Measurements from ENCODE around the gene MAP3K7. TPM values are rescaled to one million over a fixed set of nuclear protein-coding genes. Genes with fewer than 3 reads are reported as not detected.

Gene MAP3K7
- total RNA-seq, 3 donors from 2014 or later, result 16.1 to 21.0 (median 20.8) TPM

- DNase-seq (no peak), ATAC-seq (no peak)
- Histone ChIP-seq H3K36me3 (ENCODE audit: low read depth) (no peaks in the 10 kb centered on the region), H3K4me1 (ENCODE audit: low read depth) (no peaks in the 10 kb centered on the region), H3K9me3 (no peaks in the 10 kb centered on the region), H3K4me3 (no peak overlapping the region)
- intact Hi-C loops (cut with DNase I, micrococcal nuclease), result no loop called here
- TF ChIP-seq, protein P1, sequence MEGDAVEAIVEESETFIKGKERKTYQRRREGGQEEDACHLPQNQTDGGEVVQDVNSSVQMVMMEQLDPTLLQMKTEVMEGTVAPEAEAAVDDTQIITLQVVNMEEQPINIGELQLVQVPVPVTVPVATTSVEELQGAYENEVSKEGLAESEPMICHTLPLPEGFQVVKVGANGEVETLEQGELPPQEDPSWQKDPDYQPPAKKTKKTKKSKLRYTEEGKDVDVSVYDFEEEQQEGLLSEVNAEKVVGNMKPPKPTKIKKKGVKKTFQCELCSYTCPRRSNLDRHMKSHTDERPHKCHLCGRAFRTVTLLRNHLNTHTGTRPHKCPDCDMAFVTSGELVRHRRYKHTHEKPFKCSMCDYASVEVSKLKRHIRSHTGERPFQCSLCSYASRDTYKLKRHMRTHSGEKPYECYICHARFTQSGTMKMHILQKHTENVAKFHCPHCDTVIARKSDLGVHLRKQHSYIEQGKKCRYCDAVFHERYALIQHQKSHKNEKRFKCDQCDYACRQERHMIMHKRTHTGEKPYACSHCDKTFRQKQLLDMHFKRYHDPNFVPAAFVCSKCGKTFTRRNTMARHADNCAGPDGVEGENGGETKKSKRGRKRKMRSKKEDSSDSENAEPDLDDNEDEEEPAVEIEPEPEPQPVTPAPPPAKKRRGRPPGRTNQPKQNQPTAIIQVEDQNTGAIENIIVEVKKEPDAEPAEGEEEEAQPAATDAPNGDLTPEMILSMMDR (IDR thresholded peaks at IDR 0.05), result no peak
Measured at GRCh38 chr6:90465686-90466085, 121.2 kb downstream of the MAP3K7 start.

DNA sequence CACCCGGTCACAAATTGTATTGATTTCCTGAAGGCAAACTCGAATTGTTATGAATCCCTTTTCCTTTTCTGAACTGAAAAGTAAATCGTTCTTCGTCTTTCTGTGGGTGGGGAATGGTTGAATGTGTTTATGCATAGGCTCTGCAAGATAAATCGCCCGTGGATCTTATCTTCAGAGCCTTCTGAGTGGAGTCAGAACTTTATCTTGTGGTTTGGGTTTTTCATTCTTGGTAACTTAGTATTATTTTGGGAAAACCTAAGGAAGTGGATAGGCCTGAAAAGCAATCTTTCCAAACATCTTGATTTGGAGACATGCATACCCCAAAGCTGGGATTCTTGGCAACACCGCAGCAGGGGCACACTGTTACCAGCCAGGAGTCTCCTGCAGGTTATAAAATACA, 122.4 kb downstream of the MAP3K7 start:
- DNase-seq, result no peak
- Histone ChIP-seq H3K36me3 (ENCODE audit: low read depth) (no peaks in the 10 kb centered on the region), H3K4me1 (ENCODE audit: low read depth) (no peaks in the 10 kb centered on the region), H3K9me3 (no peaks in the 10 kb centered on the region), H3K4me3 (no peak overlapping the region)
- intact Hi-C loops (cut with DNase I, micrococcal nuclease), result no loop called here
- TF ChIP-seq, protein P1 (IDR thresholded peaks at IDR 0.05), result no peak
- ATAC-seq, result no peak

DNA sequence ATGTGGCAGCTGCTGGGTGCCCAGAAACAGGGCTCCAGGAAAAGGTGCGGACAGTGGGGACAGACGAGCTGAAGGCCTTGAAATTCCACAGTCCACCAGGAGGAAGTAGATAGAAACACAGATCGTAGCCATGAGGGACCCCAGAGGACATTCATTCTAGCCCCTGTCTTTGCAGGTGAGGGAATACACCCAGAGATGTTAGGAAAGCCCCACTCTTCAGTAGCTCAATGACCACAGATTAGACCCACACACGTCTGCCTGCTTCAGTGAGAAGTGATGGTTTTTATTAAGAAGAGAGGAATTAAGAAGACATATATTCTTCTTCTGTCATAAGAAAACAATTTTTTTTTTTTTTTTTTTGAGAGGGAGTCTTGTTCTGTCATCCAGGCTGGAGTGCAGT, 123.0 kb downstream of the MAP3K7 start:
- H3K9me3 ChIP-seq, result no peaks in the 10 kb centered on the region
- DNase-seq, result no peak
- no peak overlapping the region for H3K4me3 ChIP-seq
- TF ChIP-seq, protein P1 (IDR thresholded peaks at IDR 0.05), result no peak
- H3K36me3 ChIP-seq (ENCODE audit: low read depth), result no peaks in the 10 kb centered on the region
- no peaks in the 10 kb centered on the region for H3K4me1 ChIP-seq (ENCODE audit: low read depth)
- ATAC-seq, result no peak
- intact Hi-C loops (cut with DNase I, micrococcal nuclease), result no loop called here
